HG03342 (cell line): ENCODE measurements around the gene HMCN1.
"Not testable (repeated sequence)": the region's sequence is repeated elsewhere in the genome, so short reads cannot be mapped to it uniquely, and the experiment has no call there.

ENCODE experiments used
- ATAC-seq: cut with Tn5 transposase; IDR thresholded peaks from one replicate; pipeline ENCODE4 v1.9.1; 2021; ENCODE audit warnings: mild to moderate bottlenecking, moderate library complexity; ENCODE audit not compliant: unreplicated experiment

The HMCN1 gene

DNA sequence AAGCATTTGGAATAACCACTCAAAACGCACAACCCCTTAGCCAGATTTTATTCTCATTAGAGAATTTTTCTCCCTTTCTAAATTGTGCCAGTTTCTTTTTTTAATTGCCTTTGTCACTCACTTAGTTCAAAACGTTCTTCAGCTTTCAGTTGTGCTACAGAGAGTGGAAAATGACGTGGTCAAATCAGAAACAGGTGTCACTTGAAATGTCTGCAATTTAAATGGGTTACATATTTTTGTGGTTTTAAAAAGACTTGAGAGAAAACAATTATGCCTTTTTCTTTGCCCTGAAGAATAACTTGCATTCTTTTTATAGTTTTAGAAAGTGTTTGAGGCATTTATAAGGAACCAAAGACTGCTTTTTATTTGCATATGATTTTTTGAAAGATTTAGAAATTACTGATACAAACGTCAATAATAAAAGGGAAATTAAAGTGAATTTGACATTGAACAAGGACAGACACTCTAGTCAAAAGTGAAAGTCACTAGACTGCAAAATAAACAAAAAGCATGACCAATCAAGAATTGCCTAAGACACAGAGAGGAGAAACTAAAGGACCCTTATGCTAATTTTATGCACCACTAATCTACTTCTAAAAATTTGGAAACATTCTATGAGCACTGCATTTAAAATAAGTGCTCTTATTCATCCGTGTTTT is 449.9 kb downstream of the HMCN1 start:
- ATAC-seq = peak; percentile 68

- ATAC-seq = not testable (repeated sequence)
Observed at GRCh38 chr1:186186251-186186650, 452.1 kb downstream of the HMCN1 start.

DNA sequence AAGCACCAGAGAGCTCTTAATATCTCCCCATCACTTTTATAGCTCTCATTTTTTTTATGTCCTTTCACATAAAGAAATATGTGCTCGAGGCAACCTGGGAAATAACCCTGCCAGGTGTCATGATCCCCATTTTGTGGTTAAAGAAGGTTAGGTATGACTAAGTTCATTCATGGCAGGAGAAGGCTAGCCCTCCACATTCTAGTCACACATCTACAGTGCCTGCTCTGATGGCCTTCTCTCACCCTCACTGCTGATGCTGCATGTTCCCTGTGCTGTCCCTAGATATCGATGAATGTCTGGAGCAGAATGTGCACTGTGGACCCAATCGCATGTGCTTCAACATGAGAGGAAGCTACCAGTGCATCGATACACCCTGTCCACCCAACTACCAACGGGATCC is 453.4 kb downstream of the HMCN1 start:
- ATAC-seq = peak; percentile 59

GRCh38 chr1:186188004-186188539 is 453.9 kb downstream of the HMCN1 start:
- peak; percentile 22 for ATAC-seq

DNA sequence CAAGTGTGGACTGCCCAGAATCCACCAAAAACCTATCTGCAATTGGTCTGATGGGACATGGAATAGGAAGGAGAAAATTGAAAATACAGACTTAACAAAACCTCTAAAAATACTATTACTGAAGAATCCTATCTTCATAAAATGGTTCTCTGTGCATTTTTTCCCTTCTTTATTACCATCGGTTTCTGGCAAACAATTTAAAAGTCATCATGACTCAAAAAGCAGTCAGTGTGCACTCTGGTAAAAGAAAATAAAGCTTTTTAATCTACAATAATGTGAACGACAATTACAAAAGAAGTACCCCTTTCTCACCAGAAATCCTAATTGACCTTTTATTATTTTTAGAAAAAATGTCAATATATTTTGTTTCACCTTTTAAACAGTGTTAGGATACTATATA is 454.5 kb downstream of the HMCN1 start:
- no peak for ATAC-seq

DNA sequence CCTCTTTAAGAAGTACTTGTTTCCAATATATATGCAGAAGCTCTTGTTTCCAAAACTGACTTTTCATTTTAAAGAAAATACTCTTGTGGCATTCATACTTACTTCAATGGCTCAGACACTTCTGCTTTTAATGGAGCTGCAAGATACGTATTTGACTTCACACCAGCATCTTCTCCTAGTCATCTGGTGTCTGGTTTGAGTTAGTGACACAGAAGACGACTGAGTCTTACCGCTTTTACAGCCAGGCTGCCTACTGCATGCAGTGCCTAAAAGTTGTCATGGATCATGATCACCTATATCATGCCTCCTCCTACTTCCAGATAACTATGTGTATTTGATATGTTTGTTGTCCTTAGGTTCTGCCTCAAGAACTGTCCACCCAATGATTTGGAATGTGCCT is 455.0 kb downstream of the HMCN1 start:
- ATAC-seq = no peak

GRCh38 chr1:186191511-186191910 is 457.3 kb downstream of the HMCN1 start:
- ATAC-seq = no peak

DNA sequence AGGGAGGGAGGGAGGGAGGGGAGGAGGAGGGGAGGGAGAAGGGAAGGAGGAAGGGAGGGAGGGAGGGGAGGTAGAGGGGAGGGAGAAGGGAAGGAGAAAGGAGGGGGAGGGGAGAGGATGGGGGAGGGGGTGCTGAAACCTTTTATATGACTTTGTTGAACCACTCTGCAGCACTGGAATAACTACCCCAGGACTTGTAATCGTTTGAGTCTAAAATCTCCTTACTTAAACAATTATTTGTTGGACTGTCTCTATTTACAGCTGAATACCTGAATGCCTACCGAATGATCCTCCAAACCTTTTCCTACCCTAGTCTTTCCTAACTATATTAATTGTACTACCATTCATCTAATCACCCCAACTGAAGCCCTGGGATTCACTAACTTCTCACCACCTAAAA is 459.0 kb downstream of the HMCN1 start:
- no peak for ATAC-seq

- peak; percentile 94 for ATAC-seq
Observed at GRCh38 chr1:186194107-186194756, 460.0 kb downstream of the HMCN1 start.

DNA sequence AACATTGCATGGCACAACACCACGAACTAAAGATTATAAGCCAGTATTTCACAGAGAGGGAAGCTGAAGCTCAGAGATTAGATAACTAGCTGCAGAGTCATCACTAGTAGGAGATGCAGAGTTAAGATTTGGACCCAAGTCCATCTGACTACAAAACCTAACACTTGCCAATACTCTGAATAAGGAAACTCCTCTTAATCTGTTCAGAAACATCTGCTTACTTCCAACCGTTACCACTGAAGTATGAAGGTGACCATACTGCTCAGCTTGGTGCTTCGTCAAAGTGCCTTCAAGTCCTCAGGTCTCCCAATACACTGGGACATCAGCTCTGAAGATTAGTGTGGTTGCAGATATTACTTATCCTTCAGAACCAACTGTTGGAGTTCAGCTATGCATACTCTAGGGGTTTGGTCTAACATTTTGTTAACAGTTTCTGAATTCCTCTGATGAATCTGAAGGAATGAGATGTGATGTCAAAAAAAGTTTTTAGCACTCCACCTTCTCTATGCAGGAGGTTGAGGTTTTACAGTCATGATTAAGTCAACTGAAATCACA is 461.3 kb downstream of the HMCN1 start:
- no peak for ATAC-seq

DNA sequence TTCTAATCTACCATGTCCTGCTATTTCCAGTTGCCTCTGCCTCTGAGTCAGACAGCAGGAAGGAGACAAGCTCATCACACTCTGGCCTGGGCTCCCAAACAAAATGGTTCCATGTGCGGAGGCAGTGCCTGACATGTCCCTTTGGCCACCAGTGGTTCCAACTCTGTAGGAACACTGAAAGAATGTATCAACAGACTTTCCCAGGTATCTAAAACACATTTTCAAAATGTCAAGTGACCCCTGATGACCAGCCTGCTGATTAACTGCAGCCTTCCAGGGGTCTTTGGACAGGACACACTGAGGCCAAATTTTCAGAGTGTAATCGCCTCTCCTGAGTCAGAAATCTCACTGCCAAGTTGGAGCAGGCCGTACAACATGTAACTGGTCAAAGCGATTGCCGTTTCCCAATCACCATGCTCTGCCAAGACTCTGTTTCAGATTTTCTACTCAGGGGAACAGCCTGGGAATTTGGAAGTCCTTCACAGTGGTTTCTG is 468.1 kb downstream of the HMCN1 start:
- no peak for ATAC-seq

DNA sequence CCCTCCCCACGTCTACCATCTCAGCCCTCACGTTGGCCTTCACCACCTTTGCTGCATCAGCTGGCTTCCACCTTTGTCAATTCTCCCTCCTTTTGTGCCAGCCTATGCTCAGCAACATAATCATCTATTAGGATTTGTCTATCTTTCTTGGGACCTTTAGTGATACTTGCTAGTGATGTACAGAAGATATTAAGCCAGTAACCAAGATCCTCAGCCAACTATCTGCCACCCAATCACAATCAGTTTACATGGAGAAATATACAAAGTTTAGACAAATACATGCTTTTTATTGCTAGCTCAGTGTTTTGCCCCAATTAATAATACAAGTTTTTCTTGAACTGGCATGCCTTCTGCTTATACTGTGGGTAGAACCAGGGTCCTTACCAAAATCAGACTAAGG is 468.6 kb downstream of the HMCN1 start:
- no peak for ATAC-seq

GRCh38 chr1:186206048-186206570 is 471.9 kb downstream of the HMCN1 start:
- no peak for ATAC-seq

DNA sequence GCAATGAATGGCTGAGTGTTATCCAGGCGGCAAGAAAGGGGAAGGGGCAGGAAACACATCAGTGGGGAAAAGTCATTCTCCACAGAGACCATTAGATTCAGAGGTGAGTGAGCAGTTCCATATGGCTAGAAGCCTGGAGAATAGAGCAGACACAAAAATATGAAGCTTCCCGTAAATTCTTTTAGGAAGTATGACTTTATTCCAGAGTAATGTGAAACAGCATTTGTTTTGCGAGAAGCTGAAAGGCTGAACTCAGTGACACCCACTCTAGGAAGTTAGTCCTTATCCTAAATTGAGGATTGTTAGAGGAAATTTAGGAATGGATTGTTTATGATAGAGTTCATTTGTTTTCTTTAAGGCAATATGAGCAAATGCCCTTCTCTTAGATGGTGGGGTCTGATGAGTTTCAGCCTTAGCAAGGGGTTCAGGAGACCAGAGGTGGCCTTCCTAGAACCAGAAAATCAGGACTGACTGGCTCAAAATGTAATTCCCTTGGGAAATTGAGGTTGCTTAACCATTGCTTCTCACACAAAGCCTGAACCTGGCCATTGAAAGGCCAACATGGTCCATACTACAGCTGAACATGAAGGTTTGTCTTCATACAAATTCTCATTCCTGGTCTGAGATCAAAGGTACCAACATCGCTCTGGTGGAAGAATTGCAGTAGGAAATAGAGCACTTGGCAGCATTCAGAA is 473.3 kb downstream of the HMCN1 start:
- ATAC-seq = no peak

- ATAC-seq = no peak
Observed at GRCh38 chr1:186208405-186209129, 474.4 kb downstream of the HMCN1 start.

GRCh38 chr1:186210258-186210657 is 476.1 kb downstream of the HMCN1 start:
- no peak for ATAC-seq

DNA sequence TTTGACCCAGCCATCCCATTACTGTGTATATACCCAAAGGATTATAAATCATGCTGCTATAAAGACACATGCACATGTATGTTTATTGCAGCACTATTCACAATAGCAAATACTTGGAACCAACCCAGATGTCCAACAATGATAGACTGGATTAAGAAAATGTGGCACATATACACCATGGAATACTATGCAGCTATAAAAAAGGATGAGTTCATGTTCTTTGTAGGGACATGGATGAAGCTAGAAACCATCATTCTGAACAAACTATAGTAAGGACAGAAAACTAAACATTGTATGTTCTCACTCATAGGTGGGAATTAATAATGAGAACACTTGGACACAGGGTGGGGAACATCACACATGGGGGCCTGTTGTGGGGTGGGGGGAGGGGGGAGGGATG is 477.4 kb downstream of the HMCN1 start:
- not testable (repeated sequence) for ATAC-seq

GRCh38 chr1:186212568-186213224 is 478.5 kb downstream of the HMCN1 start:
- ATAC-seq = peak; percentile 91

DNA sequence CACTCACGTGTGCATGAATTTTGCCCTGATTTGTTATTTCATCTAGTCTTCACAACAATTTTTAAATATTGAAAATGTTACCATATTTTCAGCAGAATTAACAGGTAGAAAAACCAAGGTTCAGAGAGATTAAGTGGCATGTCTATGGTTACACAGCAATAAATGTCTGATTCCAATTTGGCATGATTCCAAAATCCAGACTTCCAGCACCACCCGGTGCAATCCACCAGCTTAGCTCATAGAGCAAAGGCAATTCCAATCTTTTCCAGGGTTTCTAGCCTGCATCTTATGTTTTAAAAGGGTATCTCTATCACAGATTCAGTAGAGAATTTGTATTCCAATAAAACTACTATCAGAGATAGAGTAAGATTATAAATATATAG is 479.0 kb downstream of the HMCN1 start:
- ATAC-seq = no peak

DNA sequence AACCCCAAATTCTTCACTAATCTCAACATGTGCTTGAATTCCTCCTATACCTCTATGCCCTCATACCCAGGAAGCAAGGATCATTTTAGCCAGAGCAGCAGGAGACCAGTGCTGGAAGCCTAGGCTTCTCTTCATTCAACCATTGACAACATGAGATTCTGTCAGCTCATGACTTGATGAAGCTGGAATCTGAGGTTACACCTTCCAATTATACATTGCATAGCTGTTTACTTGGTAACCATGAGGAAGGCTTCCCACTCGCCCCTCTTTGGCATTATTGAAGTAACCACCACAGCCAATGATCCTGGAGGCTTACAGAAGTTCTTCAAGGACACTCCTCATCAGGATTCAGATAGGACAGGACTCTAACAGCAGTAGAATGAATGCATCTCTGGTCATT is 480.6 kb downstream of the HMCN1 start:
- no peak for ATAC-seq
